ENCODE data around the gene COCH. TPM values are rescaled to one million over a fixed set of nuclear protein-coding genes. Genes with fewer than 3 reads are reported as not detected.
"Not testable (repeated sequence)": the region's sequence is repeated elsewhere in the genome, so short reads cannot be mapped to it uniquely, and the experiment has no call there.

The COCH gene
- polyA plus RNA-seq, 12 donors: 4.7 to 8.7 (median 6.4) TPM; not detected in 2

- DNase-seq: no peak
Observed at GRCh38 chr14:30921788-30922187, 47.4 kb downstream of the COCH start.

- no peak for DNase-seq
Observed at GRCh38 chr14:30925254-30925653, 50.9 kb downstream of the COCH start.

GRCh38 chr14:30928462-30928861, 54.1 kb downstream of the COCH start:
- DNase-seq: no peak

GRCh38 chr14:30933937-30934336, 59.6 kb downstream of the COCH start:
- not testable (repeated sequence) for DNase-seq

GRCh38 chr14:30935445-30935844, 61.1 kb downstream of the COCH start:
- no peak for DNase-seq

- DNase-seq: no peak
Observed at GRCh38 chr14:30938617-30939016, 64.3 kb downstream of the COCH start.

Other genes with a start within 250 kb of the COCH start
- gene AP4S1, start 151.1 kb downstream of the COCH start, polyA plus RNA-seq (ENCODE audit: insufficient read length in 12 of 12): 10 to 100 TPM in 10 of 12 donors, 1 to 10 TPM in 1, not detected in 1; 9.4 to 20.8 (median 15.1) TPM
- 100 to 1,000 TPM in 1 of 12 donors, 10 to 100 TPM in 11; 42.2 to 142 (median 49.3) TPM for gene STRN3, start 151.8 kb downstream of the COCH start, polyA plus RNA-seq (ENCODE audit: insufficient read length in 12 of 12)

Measured in muscle of arm (tissue), 12 donors.